HAP-1 (cell line): ENCODE measurements around the gene NFIA.

ENCODE experiments used
- DNase-seq, 2 experiments: peaks; one replicate each; pipeline ENCODE4 v3.0.0-alpha.2; 2016 to 2020; ENCODE audit warnings: low spot score in 2 of 2
- H3K27me3 ChIP-seq: fragments of 250-450 bp; sonication (Bioruptor Pico); 2 replicates; pipeline ENCODE4 v1.5.1; 2020; ENCODE audit warnings: low read depth, mild to moderate bottlenecking, moderate library complexity
- H3K36me3 ChIP-seq: fragments of 250-450 bp; sonication (Bioruptor Pico); replicated peaks from 2 replicates; pipeline ENCODE4 v1.5.1; 2020; ENCODE audit warnings: mild to moderate bottlenecking
- H3K4me1 ChIP-seq: fragments of 250-450 bp; sonication (Bioruptor Pico); 2 replicates; pipeline ENCODE4 v1.5.1; 2020; ENCODE audit warnings: mild to moderate bottlenecking
- H3K4me3 ChIP-seq: fragments of 250-450 bp; sonication (Bioruptor Pico); 2 replicates; pipeline ENCODE4 v1.5.1; 2020; ENCODE audit warnings: mild to moderate bottlenecking, moderate library complexity
- H3K9me3 ChIP-seq: fragments of 250-450 bp; sonication (Bioruptor Pico); 2 replicates; pipeline ENCODE4 v1.5.1; 2020; ENCODE audit warnings: mild to moderate bottlenecking, moderate library complexity
- in situ Hi-C: fragments of 300-500 bp; cut with MboI; formaldehyde crosslinking; loops from 3 replicates; pipeline ENCODE4 v1.14.3; 2020; ENCODE audit warnings: low sequenced_read_pairs, inconsistent platforms, mixed read lengths

Gene NFIA

GRCh38 chr1:61240878-61241277 lies 158.5 kb downstream of the NFIA start:
- Histone ChIP-seq H3K4me3 (no peak overlapping the region), H3K9me3 (no peaks in the 10 kb centered on the region), H3K4me1 (peaks cover 20% of the 10 kb centered on the region), H3K27me3 (no peaks in the 10 kb centered on the region), H3K36me3 (no peaks in the 10 kb centered on the region)
- no peak for DNase-seq
- in situ Hi-C loops = no loop called here

GRCh38 chr1:61241411-61241838 lies 159.1 kb downstream of the NFIA start:
- DNase-seq = no peak
- Histone ChIP-seq H3K36me3 (no peaks in the 10 kb centered on the region), H3K4me1 (peaks cover 17% of the 10 kb centered on the region), H3K9me3 (no peaks in the 10 kb centered on the region), H3K4me3 (no peak overlapping the region), H3K27me3 (no peaks in the 10 kb centered on the region)
- in situ Hi-C loops = no loop called here

- no peaks in the 10 kb centered on the region for H3K36me3 ChIP-seq
- H3K9me3 ChIP-seq = no peaks in the 10 kb centered on the region
- no peaks in the 10 kb centered on the region for H3K27me3 ChIP-seq
- DNase-seq = no peak
- no peak overlapping the region for H3K4me3 ChIP-seq
- in situ Hi-C loops = no loop called here
- H3K4me1 ChIP-seq = peaks cover 14% of the 10 kb centered on the region
Measured at GRCh38 chr1:61241973-61242381, 159.6 kb downstream of the NFIA start.

- Histone ChIP-seq H3K27me3 (no peaks in the 10 kb centered on the region), H3K4me3 (no peak overlapping the region), H3K36me3 (no peaks in the 10 kb centered on the region), H3K4me1 (peaks cover 10% of the 10 kb centered on the region), H3K9me3 (no peaks in the 10 kb centered on the region)
- in situ Hi-C loops = no loop called here
- no peak for DNase-seq
Measured at GRCh38 chr1:61244114-61244513, 161.8 kb downstream of the NFIA start.

GRCh38 chr1:61245696-61246400 lies 163.5 kb downstream of the NFIA start:
- in situ Hi-C loops = no loop called here
- no peak overlapping the region for H3K4me3 ChIP-seq
- H3K27me3 ChIP-seq = no peaks in the 10 kb centered on the region
- H3K9me3 ChIP-seq = no peaks in the 10 kb centered on the region
- H3K4me1 ChIP-seq = peaks cover 22% of the 10 kb centered on the region
- no peak for DNase-seq
- H3K36me3 ChIP-seq = no peaks in the 10 kb centered on the region

- Histone ChIP-seq H3K9me3 (no peaks in the 10 kb centered on the region), H3K36me3 (no peaks in the 10 kb centered on the region), H3K4me3 (no peak overlapping the region), H3K4me1 (peaks cover 23% of the 10 kb centered on the region), H3K27me3 (no peaks in the 10 kb centered on the region)
- DNase-seq = no peak
- in situ Hi-C loops = no loop called here
Measured at GRCh38 chr1:61247051-61247825, 164.9 kb downstream of the NFIA start.

- DNase-seq = peak in 1 of 2 experiments; percentile 46
- in situ Hi-C loops = no loop called here
- no peak overlapping the region for H3K4me3 ChIP-seq
- H3K9me3 ChIP-seq = no peaks in the 10 kb centered on the region
- no peaks in the 10 kb centered on the region for H3K36me3 ChIP-seq
- H3K4me1 ChIP-seq = peaks cover 23% of the 10 kb centered on the region
- H3K27me3 ChIP-seq = no peaks in the 10 kb centered on the region
Measured at GRCh38 chr1:61247881-61248752, 165.8 kb downstream of the NFIA start.

GRCh38 chr1:61250933-61251332 lies 168.6 kb downstream of the NFIA start:
- in situ Hi-C loops = no loop called here
- no peak overlapping the region for H3K4me3 ChIP-seq
- peaks cover 23% of the 10 kb centered on the region for H3K4me1 ChIP-seq
- H3K27me3 ChIP-seq = no peaks in the 10 kb centered on the region
- no peaks in the 10 kb centered on the region for H3K9me3 ChIP-seq
- DNase-seq = no peak
- H3K36me3 ChIP-seq = no peaks in the 10 kb centered on the region

GRCh38 chr1:61253059-61253735 lies 170.8 kb downstream of the NFIA start:
- DNase-seq = peak in 1 of 2 experiments; percentile 28
- no peaks in the 10 kb centered on the region for H3K36me3 ChIP-seq

GRCh38 chr1:61253912-61254633 lies 171.7 kb downstream of the NFIA start:
- no peaks in the 10 kb centered on the region for H3K9me3 ChIP-seq
- no peak for DNase-seq
- no peaks in the 10 kb centered on the region for H3K36me3 ChIP-seq
- no peaks in the 10 kb centered on the region for H3K27me3 ChIP-seq
- no peak overlapping the region for H3K4me3 ChIP-seq
- in situ Hi-C loops = no loop called here
- peaks cover 16% of the 10 kb centered on the region for H3K4me1 ChIP-seq

More at GRCh38 chr1:61253059-61253735, 170.8 kb downstream of the NFIA start:
- Histone ChIP-seq H3K4me1 (peaks cover 22% of the 10 kb centered on the region), H3K27me3 (no peaks in the 10 kb centered on the region), H3K4me3 (no peak overlapping the region), H3K9me3 (no peaks in the 10 kb centered on the region)
- in situ Hi-C loops = no loop called here

- in situ Hi-C loops = no loop called here
- Histone ChIP-seq H3K9me3 (no peaks in the 10 kb centered on the region), H3K4me3 (no peak overlapping the region), H3K4me1 (peaks cover 14% of the 10 kb centered on the region), H3K27me3 (no peaks in the 10 kb centered on the region), H3K36me3 (no peaks in the 10 kb centered on the region)
- peak in 1 of 2 experiments; percentile 26 for DNase-seq
Measured at GRCh38 chr1:61254634-61255357, 172.4 kb downstream of the NFIA start.

GRCh38 chr1:61255358-61255703 lies 173.0 kb downstream of the NFIA start:
- in situ Hi-C loops = no loop called here
- Histone ChIP-seq H3K4me3 (no peak overlapping the region), H3K36me3 (no peaks in the 10 kb centered on the region), H3K4me1 (peaks cover 9% of the 10 kb centered on the region), H3K9me3 (no peaks in the 10 kb centered on the region), H3K27me3 (no peaks in the 10 kb centered on the region)
- DNase-seq = no peak
